ENCODE results near the gene SREBF2.

- TF ChIP-seq TAF1 (IDR thresholded peaks at IDR 0.05; ENCODE audit: borderline replicate concordance, low read depth, low read length) (no peak), POLR2A (IDR thresholded peaks at IDR 0.05; ENCODE audit: low read depth, low read length) (no peak)
Observed at GRCh38 chr22:41834005-41834944, 1.4 kb downstream of the SREBF2 start.

Data from GM12892 (cell line).